PFSK-1 (cell line): ENCODE measurements around the gene NAA50.
A peak's percentile ranks its signal among the peaks of the same experiment; 100 is the strongest.

ENCODE experiments used
- FOXP2 ChIP-seq: optimal IDR thresholded peaks from 2 replicates; pipeline ENCODE3; 2011; ENCODE audit warnings: borderline replicate concordance, control low read depth, inconsistent platforms; ENCODE audit not compliant: insufficient read depth; ENCODE audit errors: extremely low read length, extremely low read depth
- POLR2AphosphoS5 ChIP-seq: IDR thresholded peaks from 2 replicates; pipeline ENCODE4 v1.6.1; 2012; ENCODE audit warnings: low read depth, mild to moderate bottlenecking, control low read depth, low read length, moderate library complexity
- SIN3A ChIP-seq: IDR thresholded peaks from 2 replicates; pipeline ENCODE4 v1.6.1; 2012; ENCODE audit warnings: mild to moderate bottlenecking, low read length, moderate library complexity, borderline replicate concordance; ENCODE audit not compliant: insufficient read depth
- TAF1 ChIP-seq: IDR thresholded peaks from 2 replicates; pipeline ENCODE4 v1.6.1; 2012; ENCODE audit warnings: low read length, control low read depth, borderline replicate concordance; ENCODE audit not compliant: insufficient read depth
- TF ChIP-seq, protein P1 (sequence below), 2 experiments: IDR thresholded peaks; 2 replicates each; pipeline versions ENCODE4 v1.6.1 to v1.8.0; 2011 to 2012; ENCODE audit warnings: low read depth in 2 of 2, low read length in 2 of 2, control low read depth in 1 of 2, inconsistent platforms in 1 of 2, mild to moderate bottlenecking in 1 of 2, moderate library complexity in 1 of 2; ENCODE audit not compliant: insufficient read depth in 1 of 2

Gene NAA50

DNA sequence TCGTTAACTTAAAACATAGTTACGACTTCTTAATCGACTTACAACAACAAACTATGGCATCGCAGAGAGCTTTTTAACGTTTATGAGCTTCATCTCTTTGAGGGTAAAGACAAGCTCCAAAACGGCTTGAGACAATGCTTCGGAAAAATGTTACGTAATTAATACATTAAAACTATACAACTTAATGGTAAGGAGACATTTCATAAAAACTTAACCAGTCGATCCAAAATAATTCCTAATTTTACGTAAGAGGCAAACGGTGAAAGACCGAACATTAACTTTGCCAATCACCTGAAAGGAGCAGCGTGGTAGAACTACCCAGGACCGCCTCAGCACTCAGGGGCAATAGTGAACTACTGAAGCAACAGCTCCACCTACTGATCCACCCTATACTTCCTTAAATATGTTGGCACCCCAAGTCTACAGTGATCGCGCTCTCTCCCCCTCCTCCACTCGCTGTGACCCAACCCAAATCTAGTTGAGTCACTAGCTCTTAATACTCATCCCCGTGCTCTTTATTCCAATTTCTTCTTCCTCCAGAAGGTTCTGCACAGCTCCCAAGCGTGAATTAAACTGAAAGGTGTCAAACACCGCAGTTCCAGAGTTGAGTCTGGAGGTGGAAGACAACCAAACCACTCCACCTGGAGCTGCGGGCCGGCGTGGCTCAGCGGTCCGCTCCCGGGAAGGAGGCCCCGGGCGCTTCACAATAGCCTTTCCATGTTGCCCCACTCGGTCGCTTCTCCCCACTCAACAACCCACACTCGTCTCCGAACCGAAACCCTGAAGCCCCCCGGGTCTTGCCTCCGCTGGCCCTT lies 901 bp downstream of the NAA50 start:
- TF ChIP-seq POLR2AphosphoS5 = no peak
- TF ChIP-seq FOXP2 = no peak
- TF ChIP-seq TAF1 = no peak
- 0 out of 2 replicates have a peak, but pooled peaks have one; percentile 20 for TF ChIP-seq SIN3A
- TF ChIP-seq, protein P1, sequence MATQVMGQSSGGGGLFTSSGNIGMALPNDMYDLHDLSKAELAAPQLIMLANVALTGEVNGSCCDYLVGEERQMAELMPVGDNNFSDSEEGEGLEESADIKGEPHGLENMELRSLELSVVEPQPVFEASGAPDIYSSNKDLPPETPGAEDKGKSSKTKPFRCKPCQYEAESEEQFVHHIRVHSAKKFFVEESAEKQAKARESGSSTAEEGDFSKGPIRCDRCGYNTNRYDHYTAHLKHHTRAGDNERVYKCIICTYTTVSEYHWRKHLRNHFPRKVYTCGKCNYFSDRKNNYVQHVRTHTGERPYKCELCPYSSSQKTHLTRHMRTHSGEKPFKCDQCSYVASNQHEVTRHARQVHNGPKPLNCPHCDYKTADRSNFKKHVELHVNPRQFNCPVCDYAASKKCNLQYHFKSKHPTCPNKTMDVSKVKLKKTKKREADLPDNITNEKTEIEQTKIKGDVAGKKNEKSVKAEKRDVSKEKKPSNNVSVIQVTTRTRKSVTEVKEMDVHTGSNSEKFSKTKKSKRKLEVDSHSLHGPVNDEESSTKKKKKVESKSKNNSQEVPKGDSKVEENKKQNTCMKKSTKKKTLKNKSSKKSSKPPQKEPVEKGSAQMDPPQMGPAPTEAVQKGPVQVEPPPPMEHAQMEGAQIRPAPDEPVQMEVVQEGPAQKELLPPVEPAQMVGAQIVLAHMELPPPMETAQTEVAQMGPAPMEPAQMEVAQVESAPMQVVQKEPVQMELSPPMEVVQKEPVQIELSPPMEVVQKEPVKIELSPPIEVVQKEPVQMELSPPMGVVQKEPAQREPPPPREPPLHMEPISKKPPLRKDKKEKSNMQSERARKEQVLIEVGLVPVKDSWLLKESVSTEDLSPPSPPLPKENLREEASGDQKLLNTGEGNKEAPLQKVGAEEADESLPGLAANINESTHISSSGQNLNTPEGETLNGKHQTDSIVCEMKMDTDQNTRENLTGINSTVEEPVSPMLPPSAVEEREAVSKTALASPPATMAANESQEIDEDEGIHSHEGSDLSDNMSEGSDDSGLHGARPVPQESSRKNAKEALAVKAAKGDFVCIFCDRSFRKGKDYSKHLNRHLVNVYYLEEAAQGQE (IDR thresholded peaks at IDR 0.05; ENCODE audit: insufficient read depth in 1 of 2, low read depth in 2 of 2, low read length in 2 of 2) = no peak

DNA sequence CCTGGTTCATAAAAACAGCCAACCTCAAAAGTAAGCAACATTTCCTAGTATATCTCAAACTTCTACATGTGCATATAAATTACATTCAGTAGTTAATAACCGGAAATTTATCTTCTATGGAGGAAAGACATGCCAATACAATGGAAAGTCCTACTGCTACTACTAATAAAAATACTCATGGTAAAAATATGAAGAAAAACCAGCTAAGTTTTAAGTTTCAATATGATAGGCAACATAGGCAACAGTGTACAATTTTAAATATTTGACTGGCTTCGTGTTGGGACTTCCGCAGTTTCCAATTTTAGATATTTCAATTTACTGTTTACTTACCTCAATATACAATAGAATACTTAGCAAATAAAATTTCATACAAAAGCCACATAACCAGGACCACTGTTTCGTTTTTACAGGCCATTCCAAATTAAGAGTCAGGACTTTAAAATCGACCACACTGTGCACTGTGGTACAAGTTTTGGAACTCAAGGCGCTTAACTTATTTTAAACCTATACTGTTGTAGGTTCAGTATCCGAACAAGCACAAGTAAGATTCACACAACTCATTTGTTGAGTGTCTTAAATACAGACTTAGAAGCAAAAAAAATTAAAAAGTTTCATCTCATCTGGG lies 2.9 kb downstream of the NAA50 start:
- TF ChIP-seq, protein P1 (IDR thresholded peaks at IDR 0.05; ENCODE audit: insufficient read depth in 1 of 2, low read depth in 2 of 2, low read length in 2 of 2) = no peak
- TF ChIP-seq POLR2AphosphoS5 (no peak), TAF1 (no peak), SIN3A (no peak)

DNA sequence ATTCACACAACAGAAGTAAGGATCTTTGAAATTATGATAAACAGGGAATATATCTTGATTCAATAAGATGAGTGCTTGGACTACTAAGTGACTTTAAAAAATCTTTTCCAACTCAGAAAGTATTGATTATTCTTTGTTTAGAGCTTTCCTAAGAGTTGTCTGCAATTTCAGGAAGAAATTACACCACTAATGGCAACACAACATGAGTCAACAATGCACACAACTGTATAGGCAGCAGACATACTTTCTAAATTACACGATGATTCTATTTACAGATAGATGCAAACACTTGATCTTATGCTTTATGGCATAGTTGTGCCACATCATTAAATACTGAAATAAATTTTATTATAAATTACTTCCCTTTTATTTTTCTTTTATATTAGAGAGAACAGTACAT lies 4.4 kb downstream of the NAA50 start:
- TF ChIP-seq FOXP2 (no peak), POLR2AphosphoS5 (no peak), SIN3A (no peak), TAF1 (no peak)
- TF ChIP-seq, protein P1 (IDR thresholded peaks at IDR 0.05; ENCODE audit: insufficient read depth in 1 of 2, low read depth in 2 of 2, low read length in 2 of 2) = no peak

DNA sequence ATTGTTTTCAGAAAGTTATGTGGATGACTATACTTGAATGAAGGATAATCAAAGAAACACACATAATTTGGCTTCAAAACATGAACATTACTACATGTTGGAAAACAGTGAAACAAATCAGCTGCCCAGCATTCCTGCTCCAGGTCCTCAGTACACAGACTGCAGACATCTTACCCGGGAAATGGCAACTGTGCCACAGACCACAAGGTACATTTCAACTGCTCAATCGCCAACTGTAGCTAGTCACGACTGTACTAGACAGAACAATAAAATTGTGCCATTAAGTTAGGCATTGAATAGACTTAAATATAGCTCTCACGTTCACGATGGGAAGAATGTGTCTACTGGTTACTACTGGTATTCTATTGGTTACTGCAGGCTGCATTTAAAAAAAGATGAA lies 5.0 kb downstream of the NAA50 start:
- no peak for TF ChIP-seq POLR2AphosphoS5
- TF ChIP-seq, protein P1 (IDR thresholded peaks at IDR 0.05; ENCODE audit: insufficient read depth in 1 of 2, low read depth in 2 of 2, low read length in 2 of 2) = no peak
- no peak for TF ChIP-seq TAF1
- no peak for TF ChIP-seq FOXP2
- no peak for TF ChIP-seq SIN3A
